ENCODE measurements around the gene GGCT.

Gene GGCT

GRCh38 chr7:30447466-30447865 is 57.2 kb downstream of the GGCT start:
- no peak overlapping the region for H3K27ac ChIP-seq
- TF ChIP-seq CTCF (conservative IDR thresholded peaks at IDR 0.05): no peak

Data from VCaP (cell line).